Renal cortical epithelial cell (primary cell): ENCODE data around the gene TPSG1. TPM values are rescaled to one million over a fixed set of nuclear protein-coding genes. Genes with fewer than 3 reads are reported as not detected.
"Not testable (repeated sequence)": the region's sequence is repeated elsewhere in the genome, so short reads cannot be mapped to it uniquely, and the experiment has no call there.

Source experiments
- DNase-seq: peaks from one replicate; pipeline ENCODE4 v3.0.0-alpha.2; 2011; ENCODE audit warnings: low read depth
- total RNA-seq: library from RNA; depleted of rRNA; stranded (reverse); fragments of >200 nt; gene quantifications from 2 replicates; pipeline ENCODE4 v1.2.3, GENCODE V29; 2014

Gene TPSG1
- total RNA-seq, 1 donor from 2014 or later = not detected

- DNase-seq = not testable (repeated sequence)
Observed at GRCh38 chr16:1230471-1231212, 5.6 kb upstream of the TPSG1 start.

GRCh38 chr16:1230084-1230470 lies 5.0 kb upstream of the TPSG1 start, which contains the start of gene TPSB2:
TSS of gene TPSB2 (minus strand) at chr16:1230184. CDS start at chr16:1229951, 233 bp downstream.
- DNase-seq = not testable (repeated sequence)

- not testable (repeated sequence) for DNase-seq
Observed at GRCh38 chr16:1229476-1229875, 4.4 kb upstream of the TPSG1 start.

GRCh38 chr16:1228227-1228626 lies 3.2 kb upstream of the TPSG1 start:
- DNase-seq = not testable (repeated sequence)

GRCh38 chr16:1226692-1227091 lies 1.6 kb upstream of the TPSG1 start:
- not testable (repeated sequence) for DNase-seq

- not testable (repeated sequence) for DNase-seq
Observed at GRCh38 chr16:1225728-1226311, 752 bp upstream of the TPSG1 start.

- no peak for DNase-seq
Observed at GRCh38 chr16:1224558-1224957, 510 bp downstream of the TPSG1 start.

GRCh38 chr16:1223355-1224214 lies 1.5 kb downstream of the TPSG1 start:
- no peak for DNase-seq

- no peak for DNase-seq
Observed at GRCh38 chr16:1222553-1223354, 2.3 kb downstream of the TPSG1 start.

- peak; percentile 27 for DNase-seq
Observed at GRCh38 chr16:1221628-1222552, 3.2 kb downstream of the TPSG1 start.

GRCh38 chr16:1220841-1221627 lies 4.0 kb downstream of the TPSG1 start:
- DNase-seq = no peak

- no peak for DNase-seq
Observed at GRCh38 chr16:1220098-1220728, 4.9 kb downstream of the TPSG1 start.

- no peak for DNase-seq
Observed at GRCh38 chr16:1218930-1219611, 6.0 kb downstream of the TPSG1 start.

- DNase-seq = no peak
Observed at GRCh38 chr16:1218061-1218929, 6.8 kb downstream of the TPSG1 start.

- no peak for DNase-seq
Observed at GRCh38 chr16:1217526-1217925, 7.5 kb downstream of the TPSG1 start.

- DNase-seq = no peak
Observed at GRCh38 chr16:1216681-1217400, 8.2 kb downstream of the TPSG1 start.

GRCh38 chr16:1216296-1216619 lies 8.8 kb downstream of the TPSG1 start:
- DNase-seq = no peak
